ENCODE results near the gene ZNF622. TPM values are rescaled to one million over a fixed set of nuclear protein-coding genes. Genes with fewer than 3 reads are reported as not detected.

The ZNF622 gene
- total RNA-seq, 2 donors from 2014 or later = 25.9 to 26.7 TPM

- Histone ChIP-seq H3K36me3 (peaks cover 0 to 10% of the 10 kb centered on the region in 2 donors), H3K27me3 (replicated peaks; ENCODE audit: insufficient read depth) (no peaks in the 10 kb centered on the region), H3K4me1 (replicated peaks) (no peaks in the 10 kb centered on the region), H3K4me3 (no peak overlapping the region), H3K27ac (no peak overlapping the region), H3K9me3 (no peaks in the 10 kb centered on the region)
- no peak for DNase-seq (ENCODE audit: low spot score)
- intact Hi-C loops (cut with DNase I) = no loop called here
- 74% methylated on average over 5 of the region's 5 CpGs for WGBS
- TF ChIP-seq CTCF (IDR thresholded peaks at IDR 0.05) (no peak), POLR2AphosphoS5 (IDR thresholded peaks at IDR 0.05) (no peak), POLR2A (IDR thresholded peaks at IDR 0.05) (no peak)
These were observed 9.9 kb downstream of the ZNF622 start for GRCh38 chr5:16455668-16456067.

- intact Hi-C loops (cut with DNase I) = no loop called here
- H3K36me3 ChIP-seq = peaks cover 0 to 13% of the 10 kb centered on the region in 2 donors
- H3K9me3 ChIP-seq = no peaks in the 10 kb centered on the region
- 94% methylated on average over 4 of the region's 4 CpGs for WGBS
- H3K4me1 ChIP-seq (replicated peaks) = no peaks in the 10 kb centered on the region
- no peak overlapping the region for H3K27ac ChIP-seq
- TF ChIP-seq POLR2AphosphoS5 (IDR thresholded peaks at IDR 0.05) (no peak), CTCF (IDR thresholded peaks at IDR 0.05) (no peak), POLR2A (IDR thresholded peaks at IDR 0.05) (no peak)
- no peak for DNase-seq (ENCODE audit: low spot score)
- no peak overlapping the region for H3K4me3 ChIP-seq
- H3K27me3 ChIP-seq (replicated peaks; ENCODE audit: insufficient read depth) = no peaks in the 10 kb centered on the region
These were observed 10.9 kb downstream of the ZNF622 start for GRCh38 chr5:16454686-16455085.

GRCh38 chr5:16453609-16454008 is 12.0 kb downstream of the ZNF622 start:
- TF ChIP-seq CTCF (IDR thresholded peaks at IDR 0.05) (no peak), POLR2A (IDR thresholded peaks at IDR 0.05) (no peak), POLR2AphosphoS5 (IDR thresholded peaks at IDR 0.05) (no peak)
- intact Hi-C loops (cut with DNase I) = no loop called here

GRCh38 chr5:16450163-16450562 is 15.4 kb downstream of the ZNF622 start:
- 86% methylated on average over 2 of the region's 2 CpGs for WGBS
- intact Hi-C loops (cut with DNase I) = no loop called here

More at GRCh38 chr5:16453609-16454008, 12.0 kb downstream of the ZNF622 start:
- H3K27ac ChIP-seq = no peak overlapping the region
- no peak overlapping the region for H3K4me3 ChIP-seq
- no peaks in the 10 kb centered on the region for H3K27me3 ChIP-seq (replicated peaks; ENCODE audit: insufficient read depth)
- H3K4me1 ChIP-seq (replicated peaks) = no peaks in the 10 kb centered on the region
- H3K9me3 ChIP-seq = no peaks in the 10 kb centered on the region
- no peak for DNase-seq (ENCODE audit: low spot score)
- peaks cover 0 to 13% of the 10 kb centered on the region in 2 donors for H3K36me3 ChIP-seq

More at GRCh38 chr5:16450163-16450562, 15.4 kb downstream of the ZNF622 start:
- no peak overlapping the region for H3K4me3 ChIP-seq
- no peaks in the 10 kb centered on the region for H3K9me3 ChIP-seq
- no peak for DNase-seq (ENCODE audit: low spot score)
- no peaks in the 10 kb centered on the region for H3K27me3 ChIP-seq (replicated peaks; ENCODE audit: insufficient read depth)
- no peaks in the 10 kb centered on the region for H3K4me1 ChIP-seq (replicated peaks)
- H3K36me3 ChIP-seq = peaks cover 0 to 13% of the 10 kb centered on the region in 2 donors
- TF ChIP-seq POLR2A (IDR thresholded peaks at IDR 0.05) = no peak
- TF ChIP-seq CTCF (IDR thresholded peaks at IDR 0.05) = no peak
- no peak for TF ChIP-seq POLR2AphosphoS5 (IDR thresholded peaks at IDR 0.05)
- H3K27ac ChIP-seq = no peak overlapping the region
